ENCODE measurements around the gene FAM107A. TPM values are rescaled to one million over a fixed set of nuclear protein-coding genes. Genes with fewer than 3 reads are reported as not detected.
A peak's percentile ranks its signal among the peaks of the same experiment; 100 is the strongest.

FAM107A gene
- total and polyA plus RNA-seq, 2 of the 4 experiments (the other 2 are of a cell fraction): not detected

GRCh38 chr3:58564054-58564453 is 13.1 kb downstream of the FAM107A start:
- dilution Hi-C loops (cut with HindIII; ENCODE audit: low sequenced_read_pairs, unreplicated experiment) (no loop called here), intact Hi-C loops (cut with micrococcal nuclease) (loop anchor here (5.0 to 10.0 kb wide), 3 partner anchors 258 to 1071 kb away; no protein-coding TSS in a partner anchor), in situ Hi-C loops (cut with MboI; ENCODE audit: low sequenced_read_pairs) (loop anchor here (5.0 to 25.0 kb wide), 2 partner anchors 63 to 423 kb away; no protein-coding TSS in a partner anchor)
- H4K91ac ChIP-seq (ENCODE audit: insufficient read depth, low read depth, low read length): peak overlapping the region; percentile 68
- no peak overlapping the region for H3K56ac ChIP-seq (ENCODE audit: extremely low read depth, insufficient read depth, low read length)
- no peak overlapping the region for H2AFZ ChIP-seq (replicated peaks; ENCODE audit: low read length, poor library complexity)
- no peaks in the 10 kb centered on the region for H4K20me1 ChIP-seq (ENCODE audit: insufficient read depth, low read length)
- no peak overlapping the region for H2AK9ac ChIP-seq (replicated peaks; ENCODE audit: low read depth, low read length, poor library complexity)
- H2BK20ac ChIP-seq (ENCODE audit: low read depth, low read length): peak overlapping the region; percentile 79
- H3K27ac ChIP-seq (ENCODE audit: insufficient read depth, low read length): no peak overlapping the region
- H4K8ac ChIP-seq (ENCODE audit: low read depth in 2 of 2, low read length in 2 of 2): peak overlapping the region in 1 of 2 experiments; percentile 53; a peak in 1 of 4 replicates
- no peak overlapping the region for H4K5ac ChIP-seq (ENCODE audit: low read depth, low read length)
- H3K18ac ChIP-seq (ENCODE audit: low read depth, low read length): no peak overlapping the region
- H2BK15ac ChIP-seq (ENCODE audit: low read depth, low read length): 0 out of 3 replicates have a peak overlapping the region, but pooled peaks have one; percentile 72
- BruUV-seq (replicated peaks): no TSS peak
- no peak overlapping the region for H2BK5ac ChIP-seq (ENCODE audit: low read depth, low read length, poor library complexity, severe bottlenecking)
- no peaks in the 10 kb centered on the region for H3K27me3 ChIP-seq (ENCODE audit: control insufficient read depth, insufficient read depth, low read length)
- no peak for TF ChIP-seq USF2 (IDR thresholded peaks at IDR 0.05; ENCODE audit: low read depth, low read length)
- no peak for TF ChIP-seq POLR2A (IDR thresholded peaks at IDR 0.05; ENCODE audit: low read depth, low read length)
- TF ChIP-seq CTCF (conservative IDR thresholded peaks at IDR 0.05; ENCODE audit: low read depth, low read length): no peak
- TF ChIP-seq NFE2L2 (IDR thresholded peaks at IDR 0.05; ENCODE audit: low read depth, low read length): no peak
- no peak for TF ChIP-seq RFX5 (IDR thresholded peaks at IDR 0.05; ENCODE audit: low read depth, low read length)
- TF ChIP-seq MAZ (IDR thresholded peaks at IDR 0.05; ENCODE audit: borderline replicate concordance, low read depth, low read length): no peak
- TF ChIP-seq RAD21 (IDR thresholded peaks at IDR 0.05; ENCODE audit: low read length): no peak
- TF ChIP-seq FOS (IDR thresholded peaks at IDR 0.05; ENCODE audit: low read depth, low read length): no peak
- peak overlapping the region; percentile 82 for H2BK120ac ChIP-seq (ENCODE audit: low read depth, low read length)
- peaks cover 17% of the 10 kb centered on the region for H3K9me1 ChIP-seq (ENCODE audit: insufficient read depth, low read length)
- peak overlapping the region; percentile 65 for H3K4ac ChIP-seq (ENCODE audit: low read depth, low read length)
- no peak overlapping the region for H3K4me2 ChIP-seq (ENCODE audit: low read depth, low read length)
- CTCF ChIA-PET: no interaction called here
- H3K9me3 ChIP-seq (ENCODE audit: control insufficient read depth, insufficient read depth, low read length): no peaks in the 10 kb centered on the region
- DNase-seq: no peak
- peak overlapping the region; percentile 61; the same call in 1 of the 2 replicates for H2AK5ac ChIP-seq (ENCODE audit: low read depth, low read length)
- ATAC-seq (ENCODE audit: low read depth): no peak
- no peak overlapping the region for H3K23ac ChIP-seq (ENCODE audit: low read depth, low read length)
- H3K36me3 ChIP-seq (ENCODE audit: control insufficient read depth, insufficient read depth, low read length): no peaks in the 10 kb centered on the region
- H3K4me3 ChIP-seq (ENCODE audit: insufficient read depth, low read depth, low read length): no peak overlapping the region
- H3K79me1 ChIP-seq (ENCODE audit: low read depth in 1 of 2, low read length in 2 of 2): no peaks in the 10 kb centered on the region
- H3K14ac ChIP-seq (replicated peaks; ENCODE audit: low read depth, low read length): peak overlapping the region; percentile 29; the same call in 1 of the 2 replicates
- POLR2A ChIA-PET (ENCODE audit: unreplicated experiment): no interaction called here
- 100% methylated on average over 1 of the region's 1 CpG; no CpG with 5 or more reads in 1 of the 2 experiments for WGBS, 2 experiments (ENCODE audit: extremely low coverage in 2 of 2, insufficient read length in 1 of 2)
- peaks cover 4% of the 10 kb centered on the region; the same call in 1 of the 2 replicates for H3K4me1 ChIP-seq (ENCODE audit: control insufficient read depth, insufficient read depth, low read length)
- H3K9ac ChIP-seq (ENCODE audit: low read depth, low read length): no peak overlapping the region

Measured in IMR-90 (cell line).